ENCODE measurements around the gene PLEKHA7.

PLEKHA7 gene

DNA sequence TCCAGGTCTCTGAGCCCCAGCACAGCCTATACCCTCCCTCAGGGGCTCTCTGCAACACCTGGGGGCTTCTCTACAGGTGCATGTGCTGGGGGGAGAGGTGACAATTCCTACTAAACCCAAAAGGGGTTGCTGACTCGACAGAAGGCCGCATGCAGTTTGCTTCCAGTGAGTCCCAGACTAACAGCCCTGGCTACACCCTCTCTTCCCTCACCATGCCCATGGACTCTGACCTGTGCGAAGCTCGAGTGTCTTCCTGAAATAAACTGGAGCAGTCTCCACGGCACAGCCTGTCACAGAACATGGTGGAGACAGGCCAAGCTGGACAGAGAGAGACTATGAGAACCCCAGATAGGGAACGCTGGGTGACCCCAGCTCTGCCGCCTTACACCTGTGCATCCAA is 16.6 kb downstream of the PLEKHA7 start:
- TF ChIP-seq, protein P1, sequence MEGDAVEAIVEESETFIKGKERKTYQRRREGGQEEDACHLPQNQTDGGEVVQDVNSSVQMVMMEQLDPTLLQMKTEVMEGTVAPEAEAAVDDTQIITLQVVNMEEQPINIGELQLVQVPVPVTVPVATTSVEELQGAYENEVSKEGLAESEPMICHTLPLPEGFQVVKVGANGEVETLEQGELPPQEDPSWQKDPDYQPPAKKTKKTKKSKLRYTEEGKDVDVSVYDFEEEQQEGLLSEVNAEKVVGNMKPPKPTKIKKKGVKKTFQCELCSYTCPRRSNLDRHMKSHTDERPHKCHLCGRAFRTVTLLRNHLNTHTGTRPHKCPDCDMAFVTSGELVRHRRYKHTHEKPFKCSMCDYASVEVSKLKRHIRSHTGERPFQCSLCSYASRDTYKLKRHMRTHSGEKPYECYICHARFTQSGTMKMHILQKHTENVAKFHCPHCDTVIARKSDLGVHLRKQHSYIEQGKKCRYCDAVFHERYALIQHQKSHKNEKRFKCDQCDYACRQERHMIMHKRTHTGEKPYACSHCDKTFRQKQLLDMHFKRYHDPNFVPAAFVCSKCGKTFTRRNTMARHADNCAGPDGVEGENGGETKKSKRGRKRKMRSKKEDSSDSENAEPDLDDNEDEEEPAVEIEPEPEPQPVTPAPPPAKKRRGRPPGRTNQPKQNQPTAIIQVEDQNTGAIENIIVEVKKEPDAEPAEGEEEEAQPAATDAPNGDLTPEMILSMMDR (IDR thresholded peaks at IDR 0.05; ENCODE audit: insufficient read depth, missing control alignments), result no peak
- DNase-seq (ENCODE audit: insufficient read length, low spot score) (no peak), FAIRE-seq (no peak)

DNA sequence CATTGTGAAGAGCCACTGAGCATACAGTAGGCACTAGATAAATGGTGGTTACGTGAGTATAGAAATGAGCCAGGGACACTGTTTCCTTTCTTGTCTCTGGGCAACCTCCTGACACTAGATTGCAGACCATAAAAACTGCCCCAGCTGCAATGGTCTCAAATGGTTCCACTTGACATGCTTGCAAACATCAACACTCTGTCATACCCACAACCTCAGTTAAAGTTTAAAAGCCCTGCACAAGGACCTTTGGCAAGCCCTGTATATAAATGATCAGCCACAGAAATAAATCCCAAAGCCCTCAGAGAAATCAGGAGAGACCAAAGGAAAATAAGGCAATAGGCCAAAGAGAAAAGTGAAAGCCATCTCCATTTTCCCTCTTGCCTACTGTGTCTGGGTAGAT is 20.7 kb downstream of the PLEKHA7 start:
- DNase-seq (ENCODE audit: insufficient read length, low spot score) (no peak), FAIRE-seq (no peak)
- TF ChIP-seq, protein P1 (IDR thresholded peaks at IDR 0.05; ENCODE audit: insufficient read depth, missing control alignments), result no peak

DNA sequence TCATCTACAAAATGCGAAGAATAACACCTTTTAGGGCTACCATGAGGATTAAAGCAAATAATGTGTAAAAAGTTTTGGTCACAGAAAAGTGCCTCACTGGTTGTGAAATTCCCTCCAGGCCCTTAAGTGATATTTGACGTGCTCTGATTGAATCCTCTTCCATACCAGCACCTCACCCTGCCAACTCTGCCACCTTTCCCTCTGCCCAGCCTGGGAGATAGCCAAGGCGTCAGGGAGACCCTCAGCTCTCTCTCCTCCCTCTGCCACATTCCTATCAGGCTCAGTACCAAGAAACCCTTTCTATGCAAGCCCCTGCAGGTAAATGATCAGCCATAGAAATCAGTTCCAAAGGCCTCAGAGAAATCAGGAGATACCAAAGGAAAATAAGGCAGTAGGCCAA is 21.4 kb downstream of the PLEKHA7 start:
- TF ChIP-seq, protein P1 (IDR thresholded peaks at IDR 0.05; ENCODE audit: insufficient read depth, missing control alignments), result no peak
- DNase-seq (ENCODE audit: insufficient read length, low spot score), result no peak
- FAIRE-seq, result no peak

DNA sequence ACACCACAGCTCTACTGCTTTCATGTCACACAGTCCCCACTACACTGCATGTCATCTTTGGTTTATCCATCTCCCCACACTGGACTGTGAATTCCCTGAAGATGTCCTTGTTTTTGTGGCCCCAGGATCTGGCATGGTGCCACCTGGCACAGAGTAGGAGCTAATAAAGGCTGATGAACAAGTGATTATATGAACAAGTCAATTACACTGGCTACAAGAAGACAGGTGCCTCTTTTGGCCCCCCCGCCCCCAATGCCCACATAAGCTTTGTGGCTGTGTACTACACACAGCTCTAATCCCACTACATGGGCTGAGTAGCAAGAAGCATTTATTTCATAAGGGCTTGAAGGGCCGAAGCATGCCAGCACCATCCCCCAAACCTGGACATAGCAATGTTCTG is 24.7 kb downstream of the PLEKHA7 start:
- DNase-seq (ENCODE audit: insufficient read length, low spot score), result no peak
- TF ChIP-seq, protein P1 (IDR thresholded peaks at IDR 0.05; ENCODE audit: insufficient read depth, missing control alignments), result no peak
- no peak for FAIRE-seq

DNA sequence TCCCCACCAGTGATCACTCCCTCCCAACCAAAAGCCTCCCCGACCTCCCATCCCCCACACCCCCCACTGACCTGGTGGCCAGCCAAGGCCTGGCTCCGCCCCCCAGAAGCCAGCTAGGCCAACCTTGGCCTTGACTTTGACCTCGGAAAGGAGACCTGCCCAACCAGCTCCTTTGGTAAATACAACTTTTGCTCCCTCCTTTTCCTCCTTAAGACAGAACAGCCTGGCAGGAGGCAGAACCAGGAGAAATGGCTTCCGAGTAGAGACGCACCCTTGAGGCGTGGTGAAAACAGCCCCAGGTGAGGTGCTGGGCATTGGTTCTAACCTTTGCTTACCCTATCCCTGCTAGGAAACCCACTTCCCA is 27.0 kb downstream of the PLEKHA7 start:
- TF ChIP-seq, protein P1 (IDR thresholded peaks at IDR 0.05; ENCODE audit: insufficient read depth, missing control alignments), result no peak
- DNase-seq (ENCODE audit: insufficient read length, low spot score) (no peak), FAIRE-seq (no peak)

DNA sequence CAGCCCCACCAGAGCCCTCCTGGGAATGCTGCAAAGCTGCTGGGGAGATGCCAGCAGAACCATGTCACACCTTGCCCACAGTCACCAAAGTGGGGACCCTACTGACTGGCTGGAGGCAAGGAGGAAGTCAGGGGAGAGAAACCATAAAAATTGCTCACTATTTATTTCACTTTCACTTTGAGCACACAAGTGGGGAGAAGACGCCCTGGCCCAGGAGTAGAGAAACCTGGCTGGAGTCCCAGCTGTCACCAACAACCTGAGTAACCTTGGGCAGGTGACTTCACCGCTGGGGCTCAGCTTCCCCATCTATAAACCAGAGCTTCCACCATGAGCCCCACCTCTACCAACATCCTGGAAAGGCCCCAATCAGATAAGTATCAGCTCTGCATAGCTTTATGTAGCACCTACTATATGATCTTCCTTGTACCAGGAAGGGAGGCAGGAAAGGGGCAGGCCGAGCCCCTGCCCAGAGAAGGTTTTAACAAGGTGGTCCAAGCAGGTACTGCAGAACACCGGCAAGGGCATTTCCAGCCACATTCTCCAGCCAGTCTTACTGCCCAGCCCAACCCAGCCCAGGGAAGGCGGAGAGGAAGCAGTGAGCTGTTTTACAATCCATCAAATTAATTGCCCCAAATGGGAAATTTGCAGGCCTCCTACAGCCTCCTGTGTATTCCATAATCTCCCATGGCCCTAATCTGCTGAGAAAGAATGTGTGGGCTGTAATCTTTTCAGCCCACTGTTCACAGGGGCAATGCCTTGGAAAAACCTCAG is 27.6 kb downstream of the PLEKHA7 start:
- DNase-seq (ENCODE audit: insufficient read length, low spot score) (no peak), FAIRE-seq (no peak)
- TF ChIP-seq, protein P1 (IDR thresholded peaks at IDR 0.05; ENCODE audit: insufficient read depth, missing control alignments), result no peak

DNA sequence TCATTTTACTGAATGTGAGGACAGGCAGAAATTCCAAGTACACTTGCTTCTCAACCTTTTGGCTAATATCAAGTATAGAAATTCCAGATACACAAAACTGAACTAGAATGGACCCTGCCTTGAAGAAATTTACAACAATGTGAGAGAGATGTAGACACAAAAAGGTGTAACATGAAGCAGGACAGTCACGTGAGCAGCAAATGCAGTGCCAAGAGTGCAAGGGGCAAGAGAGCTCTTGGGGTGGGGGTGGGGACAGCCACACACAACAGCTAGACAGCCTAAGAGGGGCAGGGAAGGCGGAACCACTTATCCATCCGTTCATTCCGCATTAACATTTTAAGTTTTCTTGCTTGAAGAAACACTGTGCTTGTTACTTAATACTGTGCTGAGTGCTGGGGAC is 28.9 kb downstream of the PLEKHA7 start:
- FAIRE-seq, result no peak
- no peak for DNase-seq (ENCODE audit: insufficient read length, low spot score)
- TF ChIP-seq, protein P1 (IDR thresholded peaks at IDR 0.05; ENCODE audit: insufficient read depth, missing control alignments), result no peak
